Glomerular visceral epithelial cell (primary cell): ENCODE measurements around the gene GRXCR1.

ENCODE experiments used
- DNase-seq: peaks from one replicate; pipeline ENCODE4 v3.0.0-alpha.2; 2016; ENCODE audit errors: extremely low spot score

GRXCR1 gene

GRCh38 chr4:42927946-42928345 is 35.4 kb downstream of the GRXCR1 start:
- DNase-seq: no peak

GRCh38 chr4:42928582-42928981 is 36.1 kb downstream of the GRXCR1 start:
- DNase-seq: no peak

- DNase-seq: no peak
Observed at GRCh38 chr4:42942216-42942615, 49.7 kb downstream of the GRXCR1 start.

GRCh38 chr4:42945874-42946273 is 53.4 kb downstream of the GRXCR1 start:
- no peak for DNase-seq

- no peak for DNase-seq
Observed at GRCh38 chr4:42953321-42953720, 60.8 kb downstream of the GRXCR1 start.

GRCh38 chr4:42954963-42955669 is 62.6 kb downstream of the GRXCR1 start:
- no peak for DNase-seq

- DNase-seq: no peak
Observed at GRCh38 chr4:42955746-42956505, 63.4 kb downstream of the GRXCR1 start.

GRCh38 chr4:42965326-42965725 is 72.8 kb downstream of the GRXCR1 start:
- no peak for DNase-seq

- no peak for DNase-seq
Observed at GRCh38 chr4:42985976-42986375, 93.5 kb downstream of the GRXCR1 start.

- DNase-seq: no peak
Observed at GRCh38 chr4:42995343-42995944, 102.9 kb downstream of the GRXCR1 start.

- no peak for DNase-seq
Observed at GRCh38 chr4:43008793-43009192, 116.3 kb downstream of the GRXCR1 start.

- DNase-seq: no peak
Observed at GRCh38 chr4:43014256-43014655, 121.7 kb downstream of the GRXCR1 start.

- no peak for DNase-seq
Observed at GRCh38 chr4:43041632-43042031, 149.1 kb downstream of the GRXCR1 start.

GRCh38 chr4:43047058-43047457 is 154.5 kb downstream of the GRXCR1 start:
- no peak for DNase-seq

GRCh38 chr4:43048570-43048969 is 156.1 kb downstream of the GRXCR1 start:
- DNase-seq: no peak

GRCh38 chr4:43049326-43049725 is 156.8 kb downstream of the GRXCR1 start:
- no peak for DNase-seq

GRCh38 chr4:43066415-43066814 is 173.9 kb downstream of the GRXCR1 start:
- DNase-seq: no peak

- DNase-seq: no peak
Observed at GRCh38 chr4:43071069-43071468, 178.6 kb downstream of the GRXCR1 start.
